Measurements from ENCODE around the gene ADRB1.

The ADRB1 gene

GRCh38 chr10:114078346-114078745 lies 34.7 kb downstream of the ADRB1 start:
- Histone ChIP-seq H3K36me3 (ENCODE audit: insufficient read depth, low read length) (no peaks in the 10 kb centered on the region), H3K9ac (ENCODE audit: low read length) (no peak overlapping the region), H3K27me3 (ENCODE audit: control insufficient read depth in 1 of 2, insufficient read depth in 2 of 2, low read length in 2 of 2) (no peaks in the 10 kb centered on the region), H3K4me3 (ENCODE audit: low read depth in 1 of 2, low read length in 2 of 2) (no peak overlapping the region), H3K27ac (ENCODE audit: low read depth, low read length) (no peak overlapping the region), H3K4me1 (ENCODE audit: insufficient read depth, low read length) (no peaks in the 10 kb centered on the region), H3K9me3 (ENCODE audit: low read length) (no peaks in the 10 kb centered on the region)

DNA sequence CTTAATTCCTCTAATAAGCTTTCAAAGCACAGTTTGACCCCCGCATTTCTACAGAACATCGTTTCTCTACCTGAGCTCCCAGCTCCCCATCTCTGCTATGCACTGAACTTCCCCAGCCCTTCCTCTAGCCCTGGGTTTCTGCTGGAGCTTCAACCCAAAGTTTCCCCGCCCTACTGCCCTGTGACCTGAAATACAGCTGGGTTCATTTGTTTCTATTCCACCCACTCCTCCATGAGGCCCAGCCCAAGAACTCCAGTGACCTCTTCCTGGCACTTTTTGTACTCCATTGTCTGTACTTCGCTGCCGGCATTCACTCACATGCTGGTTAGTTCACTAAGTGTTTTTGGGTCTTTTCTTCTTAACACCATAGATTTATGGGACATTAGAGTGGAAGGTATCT lies 35.8 kb downstream of the ADRB1 start:
- Histone ChIP-seq H3K4me1 (ENCODE audit: insufficient read depth, low read length) (no peaks in the 10 kb centered on the region), H3K27me3 (ENCODE audit: control insufficient read depth in 1 of 2, insufficient read depth in 2 of 2, low read length in 2 of 2) (no peaks in the 10 kb centered on the region), H3K4me3 (ENCODE audit: low read depth in 1 of 2, low read length in 2 of 2) (no peak overlapping the region), H3K36me3 (ENCODE audit: insufficient read depth, low read length) (no peaks in the 10 kb centered on the region), H3K27ac (ENCODE audit: low read depth, low read length) (no peak overlapping the region), H3K9me3 (ENCODE audit: low read length) (no peaks in the 10 kb centered on the region), H3K9ac (ENCODE audit: low read length) (no peak overlapping the region)

GRCh38 chr10:114081911-114082583 lies 38.4 kb downstream of the ADRB1 start:
- Histone ChIP-seq H3K4me3 (ENCODE audit: low read depth in 1 of 2, low read length in 2 of 2) (no peak overlapping the region), H3K36me3 (ENCODE audit: insufficient read depth, low read length) (no peaks in the 10 kb centered on the region), H3K27ac (ENCODE audit: low read depth, low read length) (no peak overlapping the region), H3K27me3 (ENCODE audit: control insufficient read depth in 1 of 2, insufficient read depth in 2 of 2, low read length in 2 of 2) (no peaks in the 10 kb centered on the region), H3K9ac (ENCODE audit: low read length) (no peak overlapping the region), H3K9me3 (ENCODE audit: low read length) (no peaks in the 10 kb centered on the region), H3K4me1 (ENCODE audit: insufficient read depth, low read length) (no peaks in the 10 kb centered on the region)

DNA sequence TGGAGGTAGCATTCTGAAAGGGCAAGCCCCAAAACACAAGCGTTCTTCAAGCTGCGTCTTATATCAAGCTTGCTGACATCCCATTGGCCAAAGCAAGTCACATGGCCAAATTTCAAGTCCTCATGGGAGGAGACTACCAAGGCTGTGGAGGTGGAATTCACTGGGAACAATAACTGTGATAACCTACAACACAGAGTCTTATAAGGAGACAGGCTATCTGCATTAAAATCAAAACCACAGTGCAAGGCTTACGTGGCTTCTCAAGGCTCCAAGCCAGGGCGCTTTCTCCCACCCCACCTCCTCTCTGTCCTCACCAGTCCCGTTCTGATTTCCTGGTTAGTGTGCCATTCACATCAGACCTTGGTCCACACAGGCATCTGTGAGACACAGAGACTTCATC lies 39.4 kb downstream of the ADRB1 start:
- no peak overlapping the region for H3K9ac ChIP-seq (ENCODE audit: low read length)
- no peaks in the 10 kb centered on the region for H3K9me3 ChIP-seq (ENCODE audit: low read length)
- no peak overlapping the region for H3K4me3 ChIP-seq (ENCODE audit: low read depth in 1 of 2, low read length in 2 of 2)
- H3K27me3 ChIP-seq (ENCODE audit: control insufficient read depth in 1 of 2, insufficient read depth in 2 of 2, low read length in 2 of 2): no peaks in the 10 kb centered on the region
- no peaks in the 10 kb centered on the region for H3K4me1 ChIP-seq (ENCODE audit: insufficient read depth, low read length)
- no peaks in the 10 kb centered on the region for H3K36me3 ChIP-seq (ENCODE audit: insufficient read depth, low read length)
- H3K27ac ChIP-seq (ENCODE audit: low read depth, low read length): no peak overlapping the region

DNA sequence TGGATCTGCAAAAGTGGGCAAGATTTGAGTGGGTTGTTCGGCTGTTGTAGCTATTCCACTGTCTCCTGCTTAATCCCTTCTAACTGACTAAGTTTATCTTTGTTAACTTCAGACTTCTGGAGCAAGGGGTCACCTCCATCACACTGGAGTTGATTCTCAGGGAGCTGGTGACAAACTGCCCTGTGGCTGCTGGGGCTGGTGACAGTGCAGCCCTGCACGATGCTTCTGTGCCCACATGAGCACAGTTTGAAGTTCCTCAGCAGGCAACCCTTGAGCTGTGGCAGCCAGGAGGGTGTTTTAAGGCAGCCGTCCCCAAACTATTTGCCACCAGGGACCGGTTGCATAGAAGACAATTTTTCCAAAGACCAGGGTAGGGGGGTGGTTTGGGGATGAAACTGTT lies 40.5 kb downstream of the ADRB1 start:
- Histone ChIP-seq H3K4me1 (ENCODE audit: insufficient read depth, low read length) (no peaks in the 10 kb centered on the region), H3K4me3 (ENCODE audit: low read depth in 1 of 2, low read length in 2 of 2) (no peak overlapping the region), H3K9ac (ENCODE audit: low read length) (no peak overlapping the region), H3K36me3 (ENCODE audit: insufficient read depth, low read length) (no peaks in the 10 kb centered on the region), H3K27ac (ENCODE audit: low read depth, low read length) (no peak overlapping the region), H3K9me3 (ENCODE audit: low read length) (no peaks in the 10 kb centered on the region), H3K27me3 (ENCODE audit: control insufficient read depth in 1 of 2, insufficient read depth in 2 of 2, low read length in 2 of 2) (no peaks in the 10 kb centered on the region)

GRCh38 chr10:114087255-114087654 lies 43.6 kb downstream of the ADRB1 start:
- Histone ChIP-seq H3K4me3 (ENCODE audit: low read depth in 1 of 2, low read length in 2 of 2) (no peak overlapping the region), H3K27ac (ENCODE audit: low read depth, low read length) (no peak overlapping the region), H3K4me1 (ENCODE audit: insufficient read depth, low read length) (no peaks in the 10 kb centered on the region), H3K36me3 (ENCODE audit: insufficient read depth, low read length) (no peaks in the 10 kb centered on the region), H3K27me3 (ENCODE audit: control insufficient read depth in 1 of 2, insufficient read depth in 2 of 2, low read length in 2 of 2) (no peaks in the 10 kb centered on the region), H3K9me3 (ENCODE audit: low read length) (no peaks in the 10 kb centered on the region), H3K9ac (ENCODE audit: low read length) (no peak overlapping the region)

GRCh38 chr10:114087655-114088054 lies 44.0 kb downstream of the ADRB1 start:
- no peaks in the 10 kb centered on the region for H3K4me1 ChIP-seq (ENCODE audit: insufficient read depth, low read length)
- H3K36me3 ChIP-seq (ENCODE audit: insufficient read depth, low read length): no peaks in the 10 kb centered on the region
- no peak overlapping the region for H3K9ac ChIP-seq (ENCODE audit: low read length)
- H3K27me3 ChIP-seq (ENCODE audit: control insufficient read depth in 1 of 2, insufficient read depth in 2 of 2, low read length in 2 of 2): no peaks in the 10 kb centered on the region
- H3K4me3 ChIP-seq (ENCODE audit: low read depth in 1 of 2, low read length in 2 of 2): no peak overlapping the region
- no peak overlapping the region for H3K27ac ChIP-seq (ENCODE audit: low read depth, low read length)
- no peaks in the 10 kb centered on the region for H3K9me3 ChIP-seq (ENCODE audit: low read length)

- Histone ChIP-seq H3K9ac (ENCODE audit: low read length) (no peak overlapping the region), H3K36me3 (ENCODE audit: insufficient read depth, low read length) (no peaks in the 10 kb centered on the region), H3K9me3 (ENCODE audit: low read length) (no peaks in the 10 kb centered on the region)
Observed at GRCh38 chr10:114094795-114095194, 51.1 kb downstream of the ADRB1 start.

GRCh38 chr10:114095559-114096337 lies 52.1 kb downstream of the ADRB1 start:
- Histone ChIP-seq H3K36me3 (ENCODE audit: insufficient read depth, low read length) (no peaks in the 10 kb centered on the region), H3K4me3 (ENCODE audit: low read depth in 1 of 2, low read length in 2 of 2) (no peak overlapping the region), H3K27ac (ENCODE audit: low read depth, low read length) (no peak overlapping the region), H3K9ac (ENCODE audit: low read length) (no peak overlapping the region), H3K27me3 (ENCODE audit: control insufficient read depth in 1 of 2, insufficient read depth in 2 of 2, low read length in 2 of 2) (no peaks in the 10 kb centered on the region), H3K4me1 (ENCODE audit: insufficient read depth, low read length) (no peaks in the 10 kb centered on the region), H3K9me3 (ENCODE audit: low read length) (no peaks in the 10 kb centered on the region)

More at GRCh38 chr10:114094795-114095194, 51.1 kb downstream of the ADRB1 start:
- Histone ChIP-seq H3K4me3 (ENCODE audit: low read depth in 1 of 2, low read length in 2 of 2) (no peak overlapping the region), H3K4me1 (ENCODE audit: insufficient read depth, low read length) (no peaks in the 10 kb centered on the region), H3K27ac (ENCODE audit: low read depth, low read length) (no peak overlapping the region), H3K27me3 (ENCODE audit: control insufficient read depth in 1 of 2, insufficient read depth in 2 of 2, low read length in 2 of 2) (no peaks in the 10 kb centered on the region)

Measured in muscle layer of colon (tissue), 2 donors.